22Rv1 (cell line): ENCODE measurements around the gene GEMIN7.

Experiments
- ZFX ChIP-seq: fragments of 450-650 bp; IDR thresholded peaks from 2 replicates; pipeline ENCODE4 v1.6.1; 2017; ENCODE audit warnings: antibody characterized with exemption, borderline replicate concordance
- TF ChIP-seq, protein P1 (sequence below): fragments of 450-650 bp; IDR thresholded peaks from 2 replicates; pipeline ENCODE4 v1.5.1; 2017; ENCODE audit warnings: mild to moderate bottlenecking

- TF ChIP-seq, protein P1, sequence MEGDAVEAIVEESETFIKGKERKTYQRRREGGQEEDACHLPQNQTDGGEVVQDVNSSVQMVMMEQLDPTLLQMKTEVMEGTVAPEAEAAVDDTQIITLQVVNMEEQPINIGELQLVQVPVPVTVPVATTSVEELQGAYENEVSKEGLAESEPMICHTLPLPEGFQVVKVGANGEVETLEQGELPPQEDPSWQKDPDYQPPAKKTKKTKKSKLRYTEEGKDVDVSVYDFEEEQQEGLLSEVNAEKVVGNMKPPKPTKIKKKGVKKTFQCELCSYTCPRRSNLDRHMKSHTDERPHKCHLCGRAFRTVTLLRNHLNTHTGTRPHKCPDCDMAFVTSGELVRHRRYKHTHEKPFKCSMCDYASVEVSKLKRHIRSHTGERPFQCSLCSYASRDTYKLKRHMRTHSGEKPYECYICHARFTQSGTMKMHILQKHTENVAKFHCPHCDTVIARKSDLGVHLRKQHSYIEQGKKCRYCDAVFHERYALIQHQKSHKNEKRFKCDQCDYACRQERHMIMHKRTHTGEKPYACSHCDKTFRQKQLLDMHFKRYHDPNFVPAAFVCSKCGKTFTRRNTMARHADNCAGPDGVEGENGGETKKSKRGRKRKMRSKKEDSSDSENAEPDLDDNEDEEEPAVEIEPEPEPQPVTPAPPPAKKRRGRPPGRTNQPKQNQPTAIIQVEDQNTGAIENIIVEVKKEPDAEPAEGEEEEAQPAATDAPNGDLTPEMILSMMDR, result no peak
- no peak for TF ChIP-seq ZFX
Observed at GRCh38 chr19:45046355-45046754, 32.7 kb upstream of the GEMIN7 start.
